OCI-LY1 (cell line): Measurements from ENCODE around the gene TMTC4.

ENCODE experiments used
- H2AFZ ChIP-seq: fragments of 200-600 bp; sonication (generic), shearing (Covaris generic); 2 replicates; pipeline ENCODE4 v1.6.0; 2014; ENCODE audit warnings: antibody characterized with exemption, mild to moderate bottlenecking, low read length
- H3F3A ChIP-seq: fragments of 200-600 bp; sonication (generic), shearing (Covaris generic); 2 replicates; pipeline ENCODE4 v1.6.0; 2014; ENCODE audit warnings: mild to moderate bottlenecking, antibody characterized with exemption, low read length, moderate library complexity; ENCODE audit not compliant: insufficient read depth
- H3K27ac ChIP-seq: fragments of 200-600 bp; sonication (generic); 2 replicates; pipeline ENCODE4 v1.5.1; 2014; ENCODE audit warnings: low read length, mixed run types, mild to moderate bottlenecking, low read depth; ENCODE audit not compliant: poor library complexity, severe bottlenecking
- H3K27me3 ChIP-seq: fragments of 200-600 bp; sonication (generic); 2 replicates; pipeline ENCODE4 v1.6.0; 2014; ENCODE audit warnings: antibody characterized with exemption, mild to moderate bottlenecking, low read length, moderate library complexity; ENCODE audit not compliant: insufficient read depth
- H3K36me3 ChIP-seq: fragments of 200-600 bp; sonication (generic); 2 replicates; pipeline ENCODE4 v1.6.1; 2014; ENCODE audit warnings: mild to moderate bottlenecking, antibody characterized with exemption, low read length, moderate library complexity, mixed read lengths; ENCODE audit not compliant: insufficient read depth
- H3K4me1 ChIP-seq: fragments of 200-600 bp; sonication (generic); 2 replicates; pipeline ENCODE4 v1.5.1; 2014; ENCODE audit warnings: mild to moderate bottlenecking, low read length, moderate library complexity; ENCODE audit not compliant: insufficient read depth, severe bottlenecking
- H3K4me2 ChIP-seq: fragments of 200-600 bp; sonication (generic), shearing (Covaris generic); 2 replicates; pipeline ENCODE4 v1.6.1; 2014; ENCODE audit warnings: low read length
- H3K4me3 ChIP-seq: fragments of 200-600 bp; sonication (generic); 2 replicates; pipeline ENCODE4 v1.5.1; 2014; ENCODE audit warnings: low read length, low read depth, mild to moderate bottlenecking, mixed read lengths; ENCODE audit not compliant: poor library complexity, severe bottlenecking
- H3K79me2 ChIP-seq: fragments of 200-600 bp; shearing (Covaris generic); 2 replicates; pipeline ENCODE4 v1.6.1; 2016; ENCODE audit warnings: mixed run types, low read length, mixed read lengths; ENCODE audit not compliant: insufficient read depth
- H3K9ac ChIP-seq: fragments of 200-600 bp; sonication (generic), shearing (Covaris generic); 2 replicates; pipeline ENCODE4 v1.6.1; 2014; ENCODE audit warnings: mild to moderate bottlenecking, low read length, mixed read lengths
- H3K9me2 ChIP-seq: fragments of 200-600 bp; sonication (generic), shearing (Covaris generic); 2 replicates; pipeline ENCODE4 v1.6.1; 2014; ENCODE audit warnings: low read depth, mild to moderate bottlenecking, low read length, mixed read lengths
- H3K9me3 ChIP-seq: fragments of 200-600 bp; shearing (Covaris generic); 2 replicates; pipeline ENCODE4 v1.6.1; 2014; ENCODE audit warnings: low read length, mixed read lengths
- H4K20me1 ChIP-seq: fragments of 200-600 bp; sonication (generic), shearing (Covaris generic); 2 replicates; pipeline ENCODE4 v1.6.0; 2016; ENCODE audit warnings: mild to moderate bottlenecking, low read length; ENCODE audit not compliant: insufficient read depth
- EZH2 ChIP-seq: fragments of 200-600 bp; sonication (generic), shearing (Covaris generic); IDR thresholded peaks from 2 replicates; pipeline ENCODE4 v1.8.0; 2017; ENCODE audit warnings: borderline replicate concordance, mixed run types, mild to moderate bottlenecking, antibody characterized with exemption, low read length, moderate library complexity, mixed read lengths
- TF ChIP-seq, protein P1 (sequence below): fragments of 200-600 bp; sonication (generic), shearing (Covaris generic); IDR thresholded peaks from 2 replicates; pipeline ENCODE4 v1.5.1; 2017; ENCODE audit warnings: mild to moderate bottlenecking, antibody characterized with exemption, low read length, moderate library complexity, mixed read lengths

The TMTC4 gene

DNA sequence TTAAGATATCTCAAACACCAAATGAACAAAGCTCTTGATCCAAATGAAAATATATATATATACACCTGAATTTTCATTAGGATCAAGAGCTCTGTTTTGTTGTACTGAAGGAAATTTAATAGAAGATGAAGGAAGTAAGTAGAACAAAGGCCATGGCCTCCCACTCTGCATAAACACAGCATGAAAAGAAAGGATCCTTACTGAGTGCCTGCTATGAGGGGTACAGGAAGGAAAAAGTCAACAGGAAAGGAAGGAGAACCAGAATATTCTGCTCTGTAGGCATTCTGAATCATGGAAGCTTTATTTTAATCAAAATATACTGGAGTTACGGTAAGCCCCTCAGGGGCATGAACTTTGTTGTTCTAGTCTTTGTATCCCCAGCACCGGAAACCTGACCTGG, 22.1 kb downstream of the TMTC4 start:
- Histone ChIP-seq H3K4me3 (no peak overlapping the region), H3K9me2 (no peaks in the 10 kb centered on the region), H3K27ac (no peak overlapping the region), H3K27me3 (no peaks in the 10 kb centered on the region), H3K9me3 (no peaks in the 10 kb centered on the region), H2AFZ (no peak overlapping the region), H3F3A (no peaks in the 10 kb centered on the region), H4K20me1 (no peaks in the 10 kb centered on the region), H3K79me2 (no peaks in the 10 kb centered on the region), H3K36me3 (peaks cover 49% of the 10 kb centered on the region), H3K4me2 (no peak overlapping the region), H3K4me1 (no peaks in the 10 kb centered on the region), H3K9ac (no peak overlapping the region)
- TF ChIP-seq EZH2: no peak
- TF ChIP-seq, protein P1, sequence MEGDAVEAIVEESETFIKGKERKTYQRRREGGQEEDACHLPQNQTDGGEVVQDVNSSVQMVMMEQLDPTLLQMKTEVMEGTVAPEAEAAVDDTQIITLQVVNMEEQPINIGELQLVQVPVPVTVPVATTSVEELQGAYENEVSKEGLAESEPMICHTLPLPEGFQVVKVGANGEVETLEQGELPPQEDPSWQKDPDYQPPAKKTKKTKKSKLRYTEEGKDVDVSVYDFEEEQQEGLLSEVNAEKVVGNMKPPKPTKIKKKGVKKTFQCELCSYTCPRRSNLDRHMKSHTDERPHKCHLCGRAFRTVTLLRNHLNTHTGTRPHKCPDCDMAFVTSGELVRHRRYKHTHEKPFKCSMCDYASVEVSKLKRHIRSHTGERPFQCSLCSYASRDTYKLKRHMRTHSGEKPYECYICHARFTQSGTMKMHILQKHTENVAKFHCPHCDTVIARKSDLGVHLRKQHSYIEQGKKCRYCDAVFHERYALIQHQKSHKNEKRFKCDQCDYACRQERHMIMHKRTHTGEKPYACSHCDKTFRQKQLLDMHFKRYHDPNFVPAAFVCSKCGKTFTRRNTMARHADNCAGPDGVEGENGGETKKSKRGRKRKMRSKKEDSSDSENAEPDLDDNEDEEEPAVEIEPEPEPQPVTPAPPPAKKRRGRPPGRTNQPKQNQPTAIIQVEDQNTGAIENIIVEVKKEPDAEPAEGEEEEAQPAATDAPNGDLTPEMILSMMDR: no peak

DNA sequence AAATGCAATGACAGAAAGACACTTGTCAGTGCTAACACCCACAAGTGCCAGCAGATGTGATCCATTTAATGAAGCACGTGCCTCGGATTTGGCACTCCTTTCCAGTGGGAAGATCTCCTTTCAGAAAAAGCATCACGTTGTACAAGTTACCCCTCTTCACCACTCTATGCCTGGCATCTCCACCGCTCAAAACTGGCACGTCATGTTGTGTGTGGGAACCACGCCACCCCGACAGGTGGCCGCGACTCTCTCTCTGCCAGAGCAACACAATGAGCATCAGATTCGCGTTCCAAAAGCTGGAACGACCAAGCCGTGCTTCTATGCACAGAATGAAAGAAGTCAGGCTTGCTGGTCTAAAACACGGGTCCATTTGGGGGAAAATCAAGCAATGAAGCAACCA, 24.3 kb downstream of the TMTC4 start:
- H3K79me2 ChIP-seq: no peaks in the 10 kb centered on the region
- no peak overlapping the region for H2AFZ ChIP-seq
- H3K4me1 ChIP-seq: no peaks in the 10 kb centered on the region
- peaks cover 27% of the 10 kb centered on the region for H3K36me3 ChIP-seq
- no peak overlapping the region for H3K27ac ChIP-seq
- no peaks in the 10 kb centered on the region for H3F3A ChIP-seq
- no peak overlapping the region for H3K9ac ChIP-seq
- H3K9me2 ChIP-seq: no peaks in the 10 kb centered on the region
- no peak overlapping the region for H3K4me2 ChIP-seq
- no peak overlapping the region for H3K4me3 ChIP-seq
- no peaks in the 10 kb centered on the region for H3K9me3 ChIP-seq
- H3K27me3 ChIP-seq: no peaks in the 10 kb centered on the region
- H4K20me1 ChIP-seq: no peaks in the 10 kb centered on the region
- TF ChIP-seq EZH2: no peak
- TF ChIP-seq, protein P1: no peak

DNA sequence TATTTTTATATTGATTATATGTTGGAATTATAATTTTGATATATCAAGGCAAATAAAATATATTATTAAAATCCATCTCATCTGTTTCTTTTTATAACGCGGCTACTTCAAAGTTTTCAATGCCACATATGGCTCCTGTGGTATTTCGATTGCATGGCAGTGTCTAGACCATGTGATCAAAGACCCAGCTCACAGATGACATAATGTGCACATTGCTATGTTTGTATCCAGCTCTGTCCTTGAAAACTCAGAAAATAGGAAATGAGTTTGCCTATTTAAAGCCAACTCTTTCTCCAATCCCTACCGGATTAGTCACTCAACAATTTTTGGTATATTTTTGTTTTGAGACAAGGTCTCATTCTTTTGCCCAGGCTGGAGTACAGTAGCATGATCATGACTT, 26.2 kb downstream of the TMTC4 start:
- Histone ChIP-seq H3K36me3 (peaks cover 20% of the 10 kb centered on the region; the same call in 1 of the 2 replicates), H3K27me3 (no peaks in the 10 kb centered on the region), H3K4me3 (no peak overlapping the region), H4K20me1 (no peaks in the 10 kb centered on the region), H3K9me2 (no peaks in the 10 kb centered on the region), H3F3A (no peaks in the 10 kb centered on the region), H3K4me2 (no peak overlapping the region), H3K4me1 (no peaks in the 10 kb centered on the region), H3K79me2 (no peaks in the 10 kb centered on the region), H2AFZ (no peak overlapping the region), H3K27ac (no peak overlapping the region), H3K9ac (no peak overlapping the region), H3K9me3 (no peaks in the 10 kb centered on the region)
- TF ChIP-seq, protein P1: no peak
- no peak for TF ChIP-seq EZH2
